Measurements from ENCODE around the gene LSM4. TPM values are rescaled to one million over a fixed set of nuclear protein-coding genes. Genes with fewer than 3 reads are reported as not detected.
A peak's percentile ranks its signal among the peaks of the same experiment; 100 is the strongest.

The LSM4 gene
- total RNA-seq, 1 experiment from 2014 or later, result 349 TPM

GRCh38 chr19:18311502-18312091 is 11.3 kb downstream of the LSM4 start:
- no peak for DNase-seq (ENCODE audit: low spot score)

GRCh38 chr19:18310966-18311365 is 11.9 kb downstream of the LSM4 start:
- no peak for DNase-seq (ENCODE audit: low spot score)

- DNase-seq (ENCODE audit: low spot score), result no peak
Observed at GRCh38 chr19:18310118-18310909, 12.6 kb downstream of the LSM4 start.

GRCh38 chr19:18309525-18310064 is 13.3 kb downstream of the LSM4 start:
- no peak for DNase-seq (ENCODE audit: low spot score)

- no peak for DNase-seq (ENCODE audit: low spot score)
Observed at GRCh38 chr19:18308948-18309325, 13.9 kb downstream of the LSM4 start.

GRCh38 chr19:18308051-18308947 is 14.6 kb downstream of the LSM4 start:
- DNase-seq (ENCODE audit: low spot score), result no peak

- no peak for DNase-seq (ENCODE audit: low spot score)
Observed at GRCh38 chr19:18307271-18307681, 15.6 kb downstream of the LSM4 start.

GRCh38 chr19:18306888-18307260 is 16.0 kb downstream of the LSM4 start:
- no peak for DNase-seq (ENCODE audit: low spot score)

GRCh38 chr19:18306209-18306887 is 16.5 kb downstream of the LSM4 start:
- DNase-seq (ENCODE audit: low spot score), result no peak

GRCh38 chr19:18304458-18305310 is 18.2 kb downstream of the LSM4 start:
- DNase-seq (ENCODE audit: low spot score), result peak; percentile 84

GRCh38 chr19:18304208-18304457 is 18.7 kb downstream of the LSM4 start:
- no peak for DNase-seq (ENCODE audit: low spot score)

- no peak for DNase-seq (ENCODE audit: low spot score)
Observed at GRCh38 chr19:18301718-18302111, 21.2 kb downstream of the LSM4 start.

GRCh38 chr19:18300930-18301717 is 21.8 kb downstream of the LSM4 start:
- DNase-seq (ENCODE audit: low spot score), result no peak

GRCh38 chr19:18299654-18300053 is 23.2 kb downstream of the LSM4 start:
- DNase-seq (ENCODE audit: low spot score), result no peak

- DNase-seq (ENCODE audit: low spot score), result no peak
Observed at GRCh38 chr19:18298601-18299000, 24.3 kb downstream of the LSM4 start.

GRCh38 chr19:18297308-18297707 is 25.6 kb downstream of the LSM4 start:
- no peak for DNase-seq (ENCODE audit: low spot score)

- DNase-seq (ENCODE audit: low spot score), result no peak
Observed at GRCh38 chr19:18295034-18295451, 27.8 kb downstream of the LSM4 start.

- no peak for DNase-seq (ENCODE audit: low spot score)
Observed at GRCh38 chr19:18294467-18294864, 28.4 kb downstream of the LSM4 start.

- DNase-seq (ENCODE audit: low spot score), result no peak
Observed at GRCh38 chr19:18293642-18294466, 29.0 kb downstream of the LSM4 start.
